Fibroblast of lung (primary cell): ENCODE results near the gene PARP6.

Experiments
- CTCF ChIP-seq, 2 donors: IDR thresholded peaks in 1 of 2; conservative IDR thresholded peaks in 1 of 2; 1 replicate in 1 of 2; 2 replicates in 1 of 2; pipeline ENCODE4 v1.5.1; 2011 to 2012; ENCODE audit warnings: low read length in 2 of 2, control low read depth in 1 of 2, inconsistent platforms in 1 of 2, low read depth in 1 of 2, mild to moderate bottlenecking in 1 of 2
- EZH2 ChIP-seq: IDR thresholded peaks from 2 replicates; pipeline ENCODE4 v1.5.1; 2012; ENCODE audit warnings: low read length, control low read depth, mild to moderate bottlenecking; ENCODE audit errors: missing control alignments

- TF ChIP-seq CTCF (conservative IDR thresholded peaks at IDR 0.05 in 1 of 2, IDR thresholded peaks at IDR 0.05 in 1 of 2; ENCODE audit: low read depth in 1 of 2, low read length in 2 of 2) = no peak
- no peak for TF ChIP-seq EZH2
Measured at GRCh38 chr15:72269739-72270138, 2.6 kb downstream of the PARP6 start.
